ENCODE results near the gene USH2A.

The USH2A gene

DNA sequence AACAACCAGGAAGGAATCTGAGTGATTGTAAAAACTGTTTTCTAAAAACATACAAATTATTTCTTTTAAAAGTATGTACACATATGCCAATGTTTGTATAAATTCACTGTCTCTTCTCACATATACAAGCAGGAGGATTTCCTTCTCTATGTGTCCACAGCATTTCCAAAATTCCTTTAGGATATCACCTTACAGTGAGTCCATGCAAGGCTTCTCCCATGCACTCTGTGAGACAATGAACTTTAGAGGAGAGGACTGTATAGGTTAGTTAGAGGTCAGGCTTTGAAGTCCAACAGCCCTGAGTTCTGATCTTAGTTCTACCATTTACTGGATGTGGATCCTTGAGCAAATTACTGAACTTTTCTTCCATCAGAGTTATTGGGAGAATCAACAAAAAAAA is 34.1 kb upstream of the USH2A start:
- TF ChIP-seq RAD21 (IDR thresholded peaks at IDR 0.05; ENCODE audit: low read depth) (no peak), TCF12 (IDR thresholded peaks at IDR 0.05; ENCODE audit: low read depth) (no peak), EP300 (IDR thresholded peaks at IDR 0.05; ENCODE audit: borderline replicate concordance) (no peak), TAF1 (IDR thresholded peaks at IDR 0.05; ENCODE audit: low read depth) (no peak), NFIC (IDR thresholded peaks at IDR 0.05) (no peak), YY1 (IDR thresholded peaks at IDR 0.05; ENCODE audit: low read depth) (no peak), TEAD4 (IDR thresholded peaks at IDR 0.05) (no peak), ZBTB7A (IDR thresholded peaks at IDR 0.05; ENCODE audit: low read depth) (no peak), CREB1 (IDR thresholded peaks at IDR 0.05; ENCODE audit: low read depth) (no peak), EGR1 (IDR thresholded peaks at IDR 0.05) (no peak), FOXM1 (IDR thresholded peaks at IDR 0.05; ENCODE audit: borderline replicate concordance, low read depth) (no peak), CEBPB (IDR thresholded peaks at IDR 0.05) (no peak)
- TF ChIP-seq, protein P1, sequence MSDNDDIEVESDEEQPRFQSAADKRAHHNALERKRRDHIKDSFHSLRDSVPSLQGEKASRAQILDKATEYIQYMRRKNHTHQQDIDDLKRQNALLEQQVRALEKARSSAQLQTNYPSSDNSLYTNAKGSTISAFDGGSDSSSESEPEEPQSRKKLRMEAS (IDR thresholded peaks at IDR 0.05) = no peak
- TF ChIP-seq, protein P2, sequence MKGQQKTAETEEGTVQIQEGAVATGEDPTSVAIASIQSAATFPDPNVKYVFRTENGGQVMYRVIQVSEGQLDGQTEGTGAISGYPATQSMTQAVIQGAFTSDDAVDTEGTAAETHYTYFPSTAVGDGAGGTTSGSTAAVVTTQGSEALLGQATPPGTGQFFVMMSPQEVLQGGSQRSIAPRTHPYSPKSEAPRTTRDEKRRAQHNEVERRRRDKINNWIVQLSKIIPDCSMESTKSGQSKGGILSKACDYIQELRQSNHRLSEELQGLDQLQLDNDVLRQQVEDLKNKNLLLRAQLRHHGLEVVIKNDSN (IDR thresholded peaks at IDR 0.05) = no peak
- TF ChIP-seq, protein P3, sequence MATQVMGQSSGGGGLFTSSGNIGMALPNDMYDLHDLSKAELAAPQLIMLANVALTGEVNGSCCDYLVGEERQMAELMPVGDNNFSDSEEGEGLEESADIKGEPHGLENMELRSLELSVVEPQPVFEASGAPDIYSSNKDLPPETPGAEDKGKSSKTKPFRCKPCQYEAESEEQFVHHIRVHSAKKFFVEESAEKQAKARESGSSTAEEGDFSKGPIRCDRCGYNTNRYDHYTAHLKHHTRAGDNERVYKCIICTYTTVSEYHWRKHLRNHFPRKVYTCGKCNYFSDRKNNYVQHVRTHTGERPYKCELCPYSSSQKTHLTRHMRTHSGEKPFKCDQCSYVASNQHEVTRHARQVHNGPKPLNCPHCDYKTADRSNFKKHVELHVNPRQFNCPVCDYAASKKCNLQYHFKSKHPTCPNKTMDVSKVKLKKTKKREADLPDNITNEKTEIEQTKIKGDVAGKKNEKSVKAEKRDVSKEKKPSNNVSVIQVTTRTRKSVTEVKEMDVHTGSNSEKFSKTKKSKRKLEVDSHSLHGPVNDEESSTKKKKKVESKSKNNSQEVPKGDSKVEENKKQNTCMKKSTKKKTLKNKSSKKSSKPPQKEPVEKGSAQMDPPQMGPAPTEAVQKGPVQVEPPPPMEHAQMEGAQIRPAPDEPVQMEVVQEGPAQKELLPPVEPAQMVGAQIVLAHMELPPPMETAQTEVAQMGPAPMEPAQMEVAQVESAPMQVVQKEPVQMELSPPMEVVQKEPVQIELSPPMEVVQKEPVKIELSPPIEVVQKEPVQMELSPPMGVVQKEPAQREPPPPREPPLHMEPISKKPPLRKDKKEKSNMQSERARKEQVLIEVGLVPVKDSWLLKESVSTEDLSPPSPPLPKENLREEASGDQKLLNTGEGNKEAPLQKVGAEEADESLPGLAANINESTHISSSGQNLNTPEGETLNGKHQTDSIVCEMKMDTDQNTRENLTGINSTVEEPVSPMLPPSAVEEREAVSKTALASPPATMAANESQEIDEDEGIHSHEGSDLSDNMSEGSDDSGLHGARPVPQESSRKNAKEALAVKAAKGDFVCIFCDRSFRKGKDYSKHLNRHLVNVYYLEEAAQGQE (IDR thresholded peaks at IDR 0.05; ENCODE audit: low read depth) = no peak

DNA sequence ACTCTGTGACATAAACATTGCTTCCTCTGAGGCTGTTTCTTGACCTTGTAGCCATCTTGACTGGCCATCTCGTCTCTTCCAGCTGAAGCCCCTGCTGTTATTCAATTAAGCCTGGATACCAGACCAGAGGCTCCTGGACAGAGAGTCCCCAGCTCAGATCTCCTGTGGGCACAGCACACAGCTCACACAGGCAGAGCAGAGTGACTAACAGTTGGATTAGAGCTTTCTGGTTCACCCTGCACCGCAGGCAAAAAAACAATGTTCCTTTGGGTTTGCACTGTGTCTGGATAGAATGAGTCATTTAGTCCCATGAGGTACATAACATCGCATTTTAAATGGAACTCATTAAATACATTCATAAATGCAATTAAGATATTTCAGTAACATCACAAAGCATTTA is 33.4 kb upstream of the USH2A start:
- TF ChIP-seq CEBPB (IDR thresholded peaks at IDR 0.05) (no peak), RAD21 (IDR thresholded peaks at IDR 0.05; ENCODE audit: low read depth) (no peak), TEAD4 (IDR thresholded peaks at IDR 0.05) (no peak), TCF12 (IDR thresholded peaks at IDR 0.05; ENCODE audit: low read depth) (no peak), EP300 (IDR thresholded peaks at IDR 0.05; ENCODE audit: borderline replicate concordance) (no peak), YY1 (IDR thresholded peaks at IDR 0.05; ENCODE audit: low read depth) (no peak), NFIC (IDR thresholded peaks at IDR 0.05) (no peak), ZBTB7A (IDR thresholded peaks at IDR 0.05; ENCODE audit: low read depth) (no peak), EGR1 (IDR thresholded peaks at IDR 0.05) (no peak), FOXM1 (IDR thresholded peaks at IDR 0.05; ENCODE audit: borderline replicate concordance, low read depth) (no peak), CREB1 (IDR thresholded peaks at IDR 0.05; ENCODE audit: low read depth) (no peak), TAF1 (IDR thresholded peaks at IDR 0.05; ENCODE audit: low read depth) (no peak)
- TF ChIP-seq, protein P2 (IDR thresholded peaks at IDR 0.05) = no peak
- TF ChIP-seq, protein P1 (IDR thresholded peaks at IDR 0.05) = no peak
- TF ChIP-seq, protein P3 (IDR thresholded peaks at IDR 0.05; ENCODE audit: low read depth) = no peak

DNA sequence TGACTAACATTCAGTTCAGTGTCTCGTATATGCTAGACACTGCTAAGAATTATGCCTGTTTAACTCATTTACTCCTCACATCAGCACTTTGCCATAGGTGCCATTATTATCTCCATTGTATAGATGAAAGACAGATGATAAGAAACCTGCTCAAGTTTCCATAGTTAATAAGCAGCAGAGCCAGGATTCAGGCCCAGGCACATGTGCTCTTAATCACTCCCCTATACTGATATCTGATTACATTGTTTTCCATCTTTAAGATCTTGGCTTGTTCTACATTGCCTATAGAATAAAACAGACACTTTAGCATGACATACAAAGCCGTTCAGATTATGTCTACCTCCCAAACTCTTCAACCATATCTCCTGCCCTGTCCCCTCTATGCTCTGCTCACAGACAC is 30.5 kb upstream of the USH2A start:
- TF ChIP-seq, protein P3 (IDR thresholded peaks at IDR 0.05; ENCODE audit: low read depth) = no peak
- TF ChIP-seq CEBPB (IDR thresholded peaks at IDR 0.05) = no peak
- TF ChIP-seq EGR1 (IDR thresholded peaks at IDR 0.05) = no peak
- TF ChIP-seq CREB1 (IDR thresholded peaks at IDR 0.05; ENCODE audit: low read depth) = no peak
- TF ChIP-seq FOXM1 (IDR thresholded peaks at IDR 0.05; ENCODE audit: borderline replicate concordance, low read depth) = no peak
- TF ChIP-seq TCF12 (IDR thresholded peaks at IDR 0.05; ENCODE audit: low read depth) = no peak
- no peak for TF ChIP-seq TEAD4 (IDR thresholded peaks at IDR 0.05)
- TF ChIP-seq, protein P1 (IDR thresholded peaks at IDR 0.05) = no peak
- TF ChIP-seq, protein P2 (IDR thresholded peaks at IDR 0.05) = no peak
- no peak for TF ChIP-seq TAF1 (IDR thresholded peaks at IDR 0.05; ENCODE audit: low read depth)
- no peak for TF ChIP-seq EP300 (IDR thresholded peaks at IDR 0.05; ENCODE audit: borderline replicate concordance)
- TF ChIP-seq NFIC (IDR thresholded peaks at IDR 0.05) = no peak
- no peak for TF ChIP-seq ZBTB7A (IDR thresholded peaks at IDR 0.05; ENCODE audit: low read depth)
- no peak for TF ChIP-seq YY1 (IDR thresholded peaks at IDR 0.05; ENCODE audit: low read depth)
- TF ChIP-seq RAD21 (IDR thresholded peaks at IDR 0.05; ENCODE audit: low read depth) = no peak
